NCI-H2227 (cell line): ENCODE data around the gene GJA8.
"Not testable (repeated sequence)": the region's sequence is repeated elsewhere in the genome, so short reads cannot be mapped to it uniquely, and the experiment has no call there.

Source experiments
- DNase-seq: peaks from one replicate; lab custom pipeline; 2025; ENCODE audit not compliant: unreplicated experiment; lab: John Stamatoyannopoulos, UW

GJA8 gene

GRCh38 chr1:147927215-147927614 lies 24.6 kb downstream of the GJA8 start:
- DNase-seq = not testable (repeated sequence)

- DNase-seq = not testable (repeated sequence)
These were observed 25.1 kb downstream of the GJA8 start for GRCh38 chr1:147927689-147928088.

GRCh38 chr1:147928236-147929132 lies 25.9 kb downstream of the GJA8 start, which contains the start of gene GPR89B:
Gene GPR89B, plus strand, starts transcription at chr1:147928420. Its CDS starts 117 bp downstream, at chr1:147928537.
- peak; percentile 92 for DNase-seq

GRCh38 chr1:147931137-147931536 lies 28.5 kb downstream of the GJA8 start:
- DNase-seq = not testable (repeated sequence)

- not testable (repeated sequence) for DNase-seq
These were observed 32.7 kb downstream of the GJA8 start for GRCh38 chr1:147935296-147935695.

- not testable (repeated sequence) for DNase-seq
These were observed 37.9 kb downstream of the GJA8 start for GRCh38 chr1:147940456-147940855.

GRCh38 chr1:147942563-147942962 lies 40.0 kb downstream of the GJA8 start:
- not testable (repeated sequence) for DNase-seq

- DNase-seq = not testable (repeated sequence)
These were observed 46.9 kb downstream of the GJA8 start for GRCh38 chr1:147949517-147949916.
